ENCODE data around the gene LYRM2.

GRCh38 chr6:89662659-89663223 is 24.2 kb upstream of the LYRM2 start:
- TF ChIP-seq CTCF (IDR thresholded peaks at IDR 0.05): no peak
- TF ChIP-seq POLR2A (IDR thresholded peaks at IDR 0.05): no peak

Data from right lobe of liver (tissue), 4 donors.